A549 (cell line): ENCODE data around the gene SLC37A2. TPM values are rescaled to one million over a fixed set of nuclear protein-coding genes. Genes with fewer than 3 reads are reported as not detected.

Source experiments
- ATAC-seq, 2 experiments: fragments of 200-7000 bp in 1 of 2; fragments of >200 bp in 1 of 2; cut with Nextera tagmentation in 1 of 2; cut with Tn5 transposase in 1 of 2; 3 replicates each; pipeline versions ENCODE4 v1.8.0 to v1.9.1; 2018 to 2020; ENCODE audit warnings: mild to moderate bottlenecking in 1 of 2, moderate library complexity in 1 of 2
- CTCF ChIA-PET: fragments of 300-600 bp; sonication (Branson Sonifier 250); formaldehyde crosslinking; extraction: SDS; loops from one replicate; lab custom pipeline; 2021; ENCODE audit warnings: antibody characterized with exemption, inconsistent platforms; lab: Yijun Ruan, JAX
- POLR2A ChIA-PET: fragments of 350-600 bp; formaldehyde crosslinking; extraction: SDS; loops from one replicate; lab custom pipeline; 2021; ENCODE audit warnings: antibody characterized with exemption, inconsistent platforms; lab: Yijun Ruan, JAX
- DNase-seq, 2 experiments: peaks; one replicate each; pipeline versions ENCODE4 v3.0.0 to v3.0.0-alpha.2; 2011 to 2016; ENCODE audit warnings: low read depth in 1 of 2, low spot score in 1 of 2
- FAIRE-seq: peaks from 2 replicates; lab custom pipeline; 2011; peaks lifted over from hg19 to GRCh38; lab: Jason Lieb, UNC
- H3K27ac ChIP-seq, 2 experiments: fragments of >200 bp; sonication (Bioruptor Twin); formaldehyde crosslinking; 3 replicates each; pipeline ENCODE4 v1.5.1; 2016 to 2017
- H3K4me1 ChIP-seq: fragments of >200 bp; sonication (Bioruptor Twin); formaldehyde crosslinking; 3 replicates; pipeline ENCODE4 v1.6.1; 2016
- H3K4me2 ChIP-seq: fragments of >200 bp; sonication (Bioruptor Twin); formaldehyde crosslinking; 3 replicates; pipeline ENCODE4 v1.6.1; 2016
- H3K4me3 ChIP-seq: fragments of >200 bp; sonication (Bioruptor Twin); formaldehyde crosslinking; 3 replicates; pipeline ENCODE4 v1.5.1; 2016
- H3K9me3 ChIP-seq: fragments of >200 bp; sonication (Bioruptor Twin); formaldehyde crosslinking; 3 replicates; pipeline ENCODE4 v1.6.1; 2016
- BHLHE40 ChIP-seq: IDR thresholded peaks from 2 replicates; pipeline ENCODE4 v1.6.1; 2012; ENCODE audit warnings: low read depth, low read length, inconsistent platforms
- CBX2 ChIP-seq: fragments of 200-600 bp; sonication (generic); IDR thresholded peaks from 2 replicates; pipeline ENCODE4 v1.6.1; 2016; ENCODE audit warnings: low read depth, mild to moderate bottlenecking, borderline replicate concordance
- CBX8 ChIP-seq: fragments of 200-600 bp; sonication (generic); IDR thresholded peaks from 2 replicates; pipeline ENCODE4 v1.6.1; 2016
- CHD2 ChIP-seq: fragments of 150-350 bp; IDR thresholded peaks from 2 replicates; pipeline ENCODE4 v1.6.1; 2014; ENCODE audit warnings: low read length; ENCODE audit not compliant: partially characterized antibody
- CTCF ChIP-seq: fragments of >200 bp; sonication (Bioruptor Twin); formaldehyde crosslinking; IDR thresholded peaks from 3 replicates; pipeline ENCODE4 v1.5.1; 2016
- EHMT2 ChIP-seq: fragments of 200-600 bp; sonication (generic); IDR thresholded peaks from 2 replicates; pipeline ENCODE4 v1.6.1; 2016; ENCODE audit warnings: antibody characterized with exemption, low read depth, mild to moderate bottlenecking, moderate library complexity
- ESRRA ChIP-seq: fragments of 150-350 bp; IDR thresholded peaks from 2 replicates; pipeline ENCODE4 v1.6.1; 2014; ENCODE audit warnings: mild to moderate bottlenecking, low read length, borderline replicate concordance
- FOSL2 ChIP-seq, 2 experiments: fragments of 450-650 bp in 1 of 2; fragments of >200 bp in 1 of 2; sonication (Bioruptor Twin) in 1 of 2; formaldehyde crosslinking; IDR thresholded peaks; 2 replicates each; pipeline versions ENCODE4 v1.5.0 to v1.6.1; 2016 to 2020; ENCODE audit warnings: mild to moderate bottlenecking in 1 of 2, moderate library complexity in 1 of 2
- HDAC2 ChIP-seq: fragments of 200-600 bp; sonication (generic); IDR thresholded peaks from 2 replicates; pipeline ENCODE4 v1.6.1; 2016
- HOXB5 ChIP-seq: fragments of 250-450 bp; sonication (Bioruptor Pico); IDR thresholded peaks from 2 replicates; pipeline ENCODE4 v1.5.0; 2020; ENCODE audit warnings: mild to moderate bottlenecking, moderate library complexity
- JUNB ChIP-seq: fragments of >200 bp; sonication (Bioruptor Twin); formaldehyde crosslinking; IDR thresholded peaks from 2 replicates; pipeline ENCODE4 v1.6.1; 2016
- KDM1A ChIP-seq: fragments of 200-600 bp; sonication (generic); IDR thresholded peaks from 2 replicates; pipeline ENCODE4 v1.6.1; 2016; ENCODE audit warnings: low read depth, mild to moderate bottlenecking
- MAFK ChIP-seq: fragments of 450-650 bp; IDR thresholded peaks from 2 replicates; pipeline ENCODE4 v1.6.1; 2014; ENCODE audit not compliant: partially characterized antibody
- MAZ ChIP-seq: fragments of 150-350 bp; IDR thresholded peaks from 2 replicates; pipeline ENCODE4 v1.6.1; 2014; ENCODE audit warnings: antibody characterized with exemption, low read depth, low read length, borderline replicate concordance
- NFE2L2 ChIP-seq: fragments of 150-350 bp; conservative IDR thresholded peaks from 2 replicates; pipeline ENCODE4 v1.6.1; 2014; ENCODE audit warnings: low read length
- NR3C1 ChIP-seq: fragments of >200 bp; sonication (Bioruptor Twin); formaldehyde crosslinking; IDR thresholded peaks from 3 replicates; pipeline ENCODE4 v1.6.1; 2017
- POLR2AphosphoS2 ChIP-seq: conservative IDR thresholded peaks from 2 replicates; pipeline ENCODE4 v1.6.1; 2012; ENCODE audit warnings: low read length, improper control_type of control experiment, inconsistent platforms
- RAD21 ChIP-seq, 2 experiments: fragments of >200 bp in 1 of 2; sonication (Bioruptor Twin) in 1 of 2; formaldehyde crosslinking in 1 of 2; IDR thresholded peaks in 1 of 2; conservative IDR thresholded peaks in 1 of 2; 2 replicates in 1 of 2; 3 replicates in 1 of 2; pipeline ENCODE4 v1.6.1; 2012 to 2018; ENCODE audit warnings: inconsistent platforms in 1 of 2
- RARB ChIP-seq: fragments of 250-450 bp; sonication (Bioruptor Pico); IDR thresholded peaks from 2 replicates; pipeline ENCODE4 v1.8.0; 2021; ENCODE audit warnings: mild to moderate bottlenecking, moderate library complexity
- RCOR1 ChIP-seq: fragments of 150-350 bp; IDR thresholded peaks from 2 replicates; pipeline ENCODE4 v1.6.1; 2014; ENCODE audit warnings: antibody characterized with exemption, low read length, low read depth
- RFX5 ChIP-seq: fragments of 450-650 bp; IDR thresholded peaks from 2 replicates; pipeline ENCODE4 v1.7.1; 2014; ENCODE audit warnings: antibody characterized with exemption, mild to moderate bottlenecking, moderate library complexity
- SMC3 ChIP-seq: fragments of >200 bp; sonication (Bioruptor Twin); formaldehyde crosslinking; IDR thresholded peaks from 3 replicates; pipeline ENCODE4 v1.6.1; 2018; ENCODE audit warnings: inconsistent platforms
- SREBF2 ChIP-seq: fragments of 450-650 bp; IDR thresholded peaks from 2 replicates; pipeline ENCODE4 v1.6.1; 2014; ENCODE audit warnings: mild to moderate bottlenecking, moderate library complexity
- TP53 ChIP-seq: fragments of 250-450 bp; sonication (Bioruptor Pico); IDR thresholded peaks from 2 replicates; pipeline ENCODE4 v1.5.0; 2021; ENCODE audit warnings: mild to moderate bottlenecking, moderate library complexity
- ZC3H11A ChIP-seq: fragments of 450-650 bp; IDR thresholded peaks from 2 replicates; pipeline ENCODE4 v1.6.1; 2014; ENCODE audit warnings: antibody characterized with exemption, mild to moderate bottlenecking
- ZFP36 ChIP-seq: fragments of 450-650 bp; IDR thresholded peaks from 2 replicates; pipeline ENCODE4 v1.6.1; 2014; ENCODE audit warnings: borderline replicate concordance; ENCODE audit not compliant: partially characterized antibody
- ZNF302 ChIP-seq: fragments of 250-450 bp; sonication (Bioruptor Pico); IDR thresholded peaks from 2 replicates; pipeline ENCODE4 v1.9.0; 2021; ENCODE audit warnings: inconsistent platforms, mild to moderate bottlenecking, moderate library complexity
- WGBS: methylation state at CpG from one replicate; pipeline ENCODE4 v1.1.6; 2017; ENCODE audit errors: missing lambda C conversion rate; 5-methylcytosine and 5-hydroxymethylcytosine counted together
- polyA plus RNA-seq, 4 experiments: library from polyadenylated mRNA; depleted of rRNA in 3 of 4; stranded (reverse); fragments of >200 nt; fragmentation: RNase III in 1 of 4; extraction: RNeasy Plus Mini Kit Qiagen cat#74134 plus additional on column Dnase treatment in 1 of 4; gene quantifications; 2 replicates in 3 of 4; 3 replicates in 1 of 4; pipeline ENCODE4 v1.2.3, GENCODE V29; 2011 to 2017
- TF ChIP-seq, protein P1 (sequence below): fragments of 250-450 bp; sonication (Bioruptor Pico); IDR thresholded peaks from 2 replicates; pipeline ENCODE4 v1.5.0; 2020; ENCODE audit warnings: low read depth, mild to moderate bottlenecking, moderate library complexity

SLC37A2 gene
- polyA plus RNA-seq, 2 of the 4 experiments (the other 2 are of a cell fraction): 0.13 to 0.14 TPM

GRCh38 chr11:125078016-125078415 is 14.9 kb downstream of the SLC37A2 start:
- Histone ChIP-seq H3K4me2 (no peak overlapping the region), H3K27ac (no peak overlapping the region), H3K4me1 (no peaks in the 10 kb centered on the region), H3K9me3 (no peaks in the 10 kb centered on the region), H3K4me3 (no peak overlapping the region)
- FAIRE-seq (no peak), DNase-seq (no peak), ATAC-seq (no peak)
- POLR2A ChIA-PET: no interaction called here
- TF ChIP-seq EHMT2: no peak
- no peak for TF ChIP-seq FOSL2 (IDR thresholded peaks at IDR 0.05)
- TF ChIP-seq FOSL2 (CRISPR knock-in tag; IDR thresholded peaks at IDR 0.05): no peak
- no peak for TF ChIP-seq ZFP36
- TF ChIP-seq NR3C1: no peak
- TF ChIP-seq ESRRA: no peak
- TF ChIP-seq, protein P1, sequence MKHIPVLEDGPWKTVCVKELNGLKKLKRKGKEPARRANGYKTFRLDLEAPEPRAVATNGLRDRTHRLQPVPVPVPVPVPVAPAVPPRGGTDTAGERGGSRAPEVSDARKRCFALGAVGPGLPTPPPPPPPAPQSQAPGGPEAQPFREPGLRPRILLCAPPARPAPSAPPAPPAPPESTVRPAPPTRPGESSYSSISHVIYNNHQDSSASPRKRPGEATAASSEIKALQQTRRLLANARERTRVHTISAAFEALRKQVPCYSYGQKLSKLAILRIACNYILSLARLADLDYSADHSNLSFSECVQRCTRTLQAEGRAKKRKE (CRISPR knock-in tag): no peak
- no peak for TF ChIP-seq ZNF302
- no peak for TF ChIP-seq RCOR1
- TF ChIP-seq RARB: no peak
- no peak for TF ChIP-seq HOXB5
- no peak for TF ChIP-seq CHD2
- no peak for TF ChIP-seq HDAC2
- no peak for TF ChIP-seq SREBF2
- CTCF ChIA-PET: interaction anchor here (2.4 kb wide), 1 partner anchor 13 kb away, joined by 7 read pairs; no protein-coding TSS in a partner anchor
- 69% methylated on average over 11 of the region's 11 CpGs for WGBS

DNA sequence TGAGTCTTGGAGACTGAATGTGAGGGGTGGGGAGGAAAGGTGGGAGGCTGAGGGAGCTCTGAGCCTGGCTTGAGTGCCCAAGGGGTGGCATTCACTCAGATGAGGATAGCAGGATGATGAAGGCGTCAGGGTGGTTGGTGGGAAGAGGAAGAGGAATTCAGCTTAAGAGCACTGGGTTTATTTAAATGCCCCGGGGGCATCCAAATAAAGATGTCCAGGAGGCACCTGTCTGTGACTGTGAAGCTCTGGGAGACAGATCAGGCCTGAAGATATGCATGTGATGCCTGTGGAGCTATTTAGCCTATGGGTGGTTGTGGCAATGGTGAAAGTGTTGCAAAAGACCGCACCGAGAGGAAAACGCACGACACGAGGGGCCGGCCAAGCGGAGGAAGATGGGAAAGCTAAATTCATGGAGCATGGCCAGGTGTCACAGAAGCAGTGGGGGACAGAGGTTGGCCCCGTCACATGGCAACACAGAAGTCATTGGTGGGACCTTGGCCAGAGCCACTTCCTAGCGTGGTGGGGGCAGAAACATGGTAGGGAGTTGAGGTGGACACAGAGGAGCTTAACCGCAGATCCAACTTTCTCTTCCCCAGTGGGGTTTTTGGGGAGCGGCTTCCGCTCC is 15.5 kb downstream of the SLC37A2 start:
- no peak for DNase-seq
- ATAC-seq: no peak
- FAIRE-seq: no peak
- Histone ChIP-seq H3K27ac (no peak overlapping the region), H3K9me3 (no peaks in the 10 kb centered on the region), H3K4me1 (no peaks in the 10 kb centered on the region), H3K4me2 (no peak overlapping the region), H3K4me3 (no peak overlapping the region)
- no peak for TF ChIP-seq BHLHE40
- TF ChIP-seq ZC3H11A: no peak
- no peak for TF ChIP-seq CBX8
- no peak for TF ChIP-seq MAZ
- no peak for TF ChIP-seq RAD21 (conservative IDR thresholded peaks at IDR 0.05 in 1 of 2, IDR thresholded peaks at IDR 0.05 in 1 of 2)
- TF ChIP-seq CTCF: no peak
- 75% methylated on average over 14 of the region's 14 CpGs for WGBS
- CTCF ChIA-PET: interaction anchor here (2.4 kb wide), 1 partner anchor 13 kb away, joined by 7 read pairs; no protein-coding TSS in a partner anchor
- POLR2A ChIA-PET: no interaction called here

GRCh38 chr11:125079151-125079877 is 16.2 kb downstream of the SLC37A2 start:
- ATAC-seq (no peak), DNase-seq (no peak), FAIRE-seq (no peak)
- H3K4me2 ChIP-seq: no peak overlapping the region
- ChIA-PET POLR2A (no interaction called here), CTCF (interaction anchor here (1.6 to 2.4 kb wide), 2 partner anchors 12 to 325 kb away, joined by 3 to 7 read pairs; no protein-coding TSS in a partner anchor)
- no peaks in the 10 kb centered on the region for H3K4me1 ChIP-seq
- no peaks in the 10 kb centered on the region for H3K9me3 ChIP-seq
- no peak overlapping the region for H3K27ac ChIP-seq
- no peak overlapping the region for H3K4me3 ChIP-seq
- WGBS: 56% methylated on average over 16 of the region's 18 CpGs
- no peak for TF ChIP-seq NR3C1
- TF ChIP-seq NFE2L2: no peak
- no peak for TF ChIP-seq TP53 (CRISPR knock-in tag)
- no peak for TF ChIP-seq RFX5
- no peak for TF ChIP-seq FOSL2 (IDR thresholded peaks at IDR 0.05)
- no peak for TF ChIP-seq FOSL2 (CRISPR knock-in tag; IDR thresholded peaks at IDR 0.05)
- no peak for TF ChIP-seq SMC3
- TF ChIP-seq ESRRA: no peak
- TF ChIP-seq POLR2AphosphoS2: no peak
- no peak for TF ChIP-seq HOXB5
- no peak for TF ChIP-seq KDM1A
- TF ChIP-seq MAFK: no peak
- TF ChIP-seq HDAC2: no peak
- no peak for TF ChIP-seq EHMT2
- TF ChIP-seq CBX2: no peak
- no peak for TF ChIP-seq JUNB
- no peak for TF ChIP-seq ZNF302
